Measurements from ENCODE around the gene RABGAP1. TPM values are rescaled to one million over a fixed set of nuclear protein-coding genes. Genes with fewer than 3 reads are reported as not detected.

Gene RABGAP1
- total RNA-seq, 1 donor from 2014 or later: 55.8 TPM

- Histone ChIP-seq H3K9ac (ENCODE audit: low read depth in 1 of 3, low read length in 3 of 3) (no peak overlapping the region), H3K27ac (ENCODE audit: low read depth, low read length) (no peak overlapping the region), H3K4me3 (ENCODE audit: low read length in 3 of 3) (no peak overlapping the region), H3K36me3 (ENCODE audit: control insufficient read depth in 3 of 3, insufficient read depth in 3 of 3, low read length in 3 of 3) (peaks cover 3 to 8% (median 4%) of the 10 kb centered on the region in 3 donors), H3K9me3 (ENCODE audit: control insufficient read depth in 3 of 3, low read length in 3 of 3) (no peaks in the 10 kb centered on the region), H3K27me3 (ENCODE audit: control insufficient read depth in 3 of 3, insufficient read depth in 3 of 3, low read length in 3 of 3) (no peaks in the 10 kb centered on the region), H3K4me1 (ENCODE audit: control insufficient read depth in 3 of 3, insufficient read depth in 3 of 3, low read length in 3 of 3) (no peaks in the 10 kb centered on the region)
Measured at GRCh38 chr9:123127512-123128075, 186.8 kb downstream of the RABGAP1 start.

GRCh38 chr9:123128591-123128990 lies 187.8 kb downstream of the RABGAP1 start:
- no peaks in the 10 kb centered on the region for H3K27me3 ChIP-seq (ENCODE audit: control insufficient read depth in 3 of 3, insufficient read depth in 3 of 3, low read length in 3 of 3)
- no peak overlapping the region for H3K27ac ChIP-seq (ENCODE audit: low read depth, low read length)
- no peak overlapping the region for H3K4me3 ChIP-seq (ENCODE audit: low read length in 3 of 3)
- no peak overlapping the region for H3K9ac ChIP-seq (ENCODE audit: low read depth in 1 of 3, low read length in 3 of 3)
- H3K4me1 ChIP-seq (ENCODE audit: control insufficient read depth in 3 of 3, insufficient read depth in 3 of 3, low read length in 3 of 3): no peaks in the 10 kb centered on the region
- H3K9me3 ChIP-seq (ENCODE audit: control insufficient read depth in 3 of 3, low read length in 3 of 3): no peaks in the 10 kb centered on the region
- peaks cover 3 to 8% (median 5%) of the 10 kb centered on the region in 3 donors for H3K36me3 ChIP-seq (ENCODE audit: control insufficient read depth in 3 of 3, insufficient read depth in 3 of 3, low read length in 3 of 3)

- no peak overlapping the region for H3K27ac ChIP-seq (ENCODE audit: low read depth, low read length)
- no peaks in the 10 kb centered on the region for H3K4me1 ChIP-seq (ENCODE audit: control insufficient read depth in 3 of 3, insufficient read depth in 3 of 3, low read length in 3 of 3)
- H3K27me3 ChIP-seq (ENCODE audit: control insufficient read depth in 3 of 3, insufficient read depth in 3 of 3, low read length in 3 of 3): no peaks in the 10 kb centered on the region
- no peak overlapping the region for H3K4me3 ChIP-seq (ENCODE audit: low read length in 3 of 3)
- no peak overlapping the region for H3K9ac ChIP-seq (ENCODE audit: low read depth in 1 of 3, low read length in 3 of 3)
- H3K36me3 ChIP-seq (ENCODE audit: control insufficient read depth in 3 of 3, insufficient read depth in 3 of 3, low read length in 3 of 3): peaks cover 3 to 8% (median 5%) of the 10 kb centered on the region in 3 donors
- H3K9me3 ChIP-seq (ENCODE audit: control insufficient read depth in 3 of 3, low read length in 3 of 3): no peaks in the 10 kb centered on the region
Measured at GRCh38 chr9:123129423-123129822, 188.6 kb downstream of the RABGAP1 start.

- Histone ChIP-seq H3K36me3 (ENCODE audit: control insufficient read depth in 3 of 3, insufficient read depth in 3 of 3, low read length in 3 of 3) (peaks cover 3 to 8% (median 5%) of the 10 kb centered on the region in 3 donors), H3K4me3 (ENCODE audit: low read length in 3 of 3) (no peak overlapping the region), H3K27me3 (ENCODE audit: control insufficient read depth in 3 of 3, insufficient read depth in 3 of 3, low read length in 3 of 3) (no peaks in the 10 kb centered on the region), H3K9ac (ENCODE audit: low read depth in 1 of 3, low read length in 3 of 3) (no peak overlapping the region), H3K9me3 (ENCODE audit: control insufficient read depth in 3 of 3, low read length in 3 of 3) (no peaks in the 10 kb centered on the region), H3K4me1 (ENCODE audit: control insufficient read depth in 3 of 3, insufficient read depth in 3 of 3, low read length in 3 of 3) (no peaks in the 10 kb centered on the region), H3K27ac (ENCODE audit: low read depth, low read length) (no peak overlapping the region)
Measured at GRCh38 chr9:123131258-123131657, 190.4 kb downstream of the RABGAP1 start.

- H3K9ac ChIP-seq (ENCODE audit: low read depth in 1 of 3, low read length in 3 of 3): no peak overlapping the region
- H3K27me3 ChIP-seq (ENCODE audit: control insufficient read depth in 3 of 3, insufficient read depth in 3 of 3, low read length in 3 of 3): no peaks in the 10 kb centered on the region
- H3K27ac ChIP-seq (ENCODE audit: low read depth, low read length): no peak overlapping the region
- no peaks in the 10 kb centered on the region for H3K9me3 ChIP-seq (ENCODE audit: control insufficient read depth in 3 of 3, low read length in 3 of 3)
- no peaks in the 10 kb centered on the region for H3K4me1 ChIP-seq (ENCODE audit: control insufficient read depth in 3 of 3, insufficient read depth in 3 of 3, low read length in 3 of 3)
- peaks cover 3 to 8% (median 5%) of the 10 kb centered on the region in 3 donors for H3K36me3 ChIP-seq (ENCODE audit: control insufficient read depth in 3 of 3, insufficient read depth in 3 of 3, low read length in 3 of 3)
- H3K4me3 ChIP-seq (ENCODE audit: low read length in 3 of 3): no peak overlapping the region
Measured at GRCh38 chr9:123131993-123132392, 191.2 kb downstream of the RABGAP1 start.

- Histone ChIP-seq H3K36me3 (ENCODE audit: control insufficient read depth in 3 of 3, insufficient read depth in 3 of 3, low read length in 3 of 3) (peaks cover 3 to 8% (median 5%) of the 10 kb centered on the region in 3 donors), H3K27ac (ENCODE audit: low read depth, low read length) (no peak overlapping the region), H3K27me3 (ENCODE audit: control insufficient read depth in 3 of 3, insufficient read depth in 3 of 3, low read length in 3 of 3) (no peaks in the 10 kb centered on the region), H3K9me3 (ENCODE audit: control insufficient read depth in 3 of 3, low read length in 3 of 3) (no peaks in the 10 kb centered on the region), H3K4me3 (ENCODE audit: low read length in 3 of 3) (no peak overlapping the region), H3K4me1 (ENCODE audit: control insufficient read depth in 3 of 3, insufficient read depth in 3 of 3, low read length in 3 of 3) (no peaks in the 10 kb centered on the region), H3K9ac (ENCODE audit: low read depth in 1 of 3, low read length in 3 of 3) (no peak overlapping the region)
Measured at GRCh38 chr9:123132696-123133095, 191.9 kb downstream of the RABGAP1 start.

GRCh38 chr9:123135430-123135829 lies 194.6 kb downstream of the RABGAP1 start:
- H3K4me1 ChIP-seq (ENCODE audit: control insufficient read depth in 3 of 3, insufficient read depth in 3 of 3, low read length in 3 of 3): no peaks in the 10 kb centered on the region

GRCh38 chr9:123138163-123138562 lies 197.3 kb downstream of the RABGAP1 start:
- no peaks in the 10 kb centered on the region for H3K4me1 ChIP-seq (ENCODE audit: control insufficient read depth in 3 of 3, insufficient read depth in 3 of 3, low read length in 3 of 3)
- H3K36me3 ChIP-seq (ENCODE audit: control insufficient read depth in 3 of 3, insufficient read depth in 3 of 3, low read length in 3 of 3): no peaks in the 10 kb centered on the region
- no peaks in the 10 kb centered on the region for H3K9me3 ChIP-seq (ENCODE audit: control insufficient read depth in 3 of 3, low read length in 3 of 3)
- no peaks in the 10 kb centered on the region for H3K27me3 ChIP-seq (ENCODE audit: control insufficient read depth in 3 of 3, insufficient read depth in 3 of 3, low read length in 3 of 3)
- no peak overlapping the region for H3K27ac ChIP-seq (ENCODE audit: low read depth, low read length)
- no peak overlapping the region for H3K4me3 ChIP-seq (ENCODE audit: low read length in 3 of 3)
- no peak overlapping the region for H3K9ac ChIP-seq (ENCODE audit: low read depth in 1 of 3, low read length in 3 of 3)

More at GRCh38 chr9:123135430-123135829, 194.6 kb downstream of the RABGAP1 start:
- no peaks in the 10 kb centered on the region for H3K9me3 ChIP-seq (ENCODE audit: control insufficient read depth in 3 of 3, low read length in 3 of 3)
- H3K9ac ChIP-seq (ENCODE audit: low read depth in 1 of 3, low read length in 3 of 3): no peak overlapping the region
- H3K27ac ChIP-seq (ENCODE audit: low read depth, low read length): no peak overlapping the region
- H3K36me3 ChIP-seq (ENCODE audit: control insufficient read depth in 3 of 3, insufficient read depth in 3 of 3, low read length in 3 of 3): peaks cover 3 to 5% (median 5%) of the 10 kb centered on the region in 3 donors
- H3K4me3 ChIP-seq (ENCODE audit: low read length in 3 of 3): no peak overlapping the region
- H3K27me3 ChIP-seq (ENCODE audit: control insufficient read depth in 3 of 3, insufficient read depth in 3 of 3, low read length in 3 of 3): no peaks in the 10 kb centered on the region

GRCh38 chr9:123149067-123149466 lies 208.2 kb downstream of the RABGAP1 start:
- Histone ChIP-seq H3K4me3 (ENCODE audit: low read length in 3 of 3) (no peak overlapping the region), H3K27me3 (ENCODE audit: control insufficient read depth in 3 of 3, insufficient read depth in 3 of 3, low read length in 3 of 3) (no peaks in the 10 kb centered on the region), H3K9me3 (ENCODE audit: control insufficient read depth in 3 of 3, low read length in 3 of 3) (no peaks in the 10 kb centered on the region), H3K4me1 (ENCODE audit: control insufficient read depth in 3 of 3, insufficient read depth in 3 of 3, low read length in 3 of 3) (no peaks in the 10 kb centered on the region), H3K27ac (ENCODE audit: low read depth, low read length) (no peak overlapping the region), H3K9ac (ENCODE audit: low read depth in 1 of 3, low read length in 3 of 3) (no peak overlapping the region), H3K36me3 (ENCODE audit: control insufficient read depth in 3 of 3, insufficient read depth in 3 of 3, low read length in 3 of 3) (peaks cover 0 to 8% (median 3%) of the 10 kb centered on the region in 3 donors)

- Histone ChIP-seq H3K9me3 (ENCODE audit: control insufficient read depth in 3 of 3, low read length in 3 of 3) (no peaks in the 10 kb centered on the region), H3K27ac (ENCODE audit: low read depth, low read length) (no peak overlapping the region), H3K4me3 (ENCODE audit: low read length in 3 of 3) (no peak overlapping the region), H3K4me1 (ENCODE audit: control insufficient read depth in 3 of 3, insufficient read depth in 3 of 3, low read length in 3 of 3) (no peaks in the 10 kb centered on the region), H3K36me3 (ENCODE audit: control insufficient read depth in 3 of 3, insufficient read depth in 3 of 3, low read length in 3 of 3) (peaks cover 0 to 14% (median 3%) of the 10 kb centered on the region in 3 donors), H3K27me3 (ENCODE audit: control insufficient read depth in 3 of 3, insufficient read depth in 3 of 3, low read length in 3 of 3) (no peaks in the 10 kb centered on the region), H3K9ac (ENCODE audit: low read depth in 1 of 3, low read length in 3 of 3) (no peak overlapping the region)
Measured at GRCh38 chr9:123150708-123151503, 210.1 kb downstream of the RABGAP1 start.
